GM19099 (cell line): Measurements from ENCODE around the gene CDH13.

ENCODE experiments used
- POLR2A ChIP-seq: IDR thresholded peaks from 3 replicates; pipeline ENCODE4 v1.6.1; 2011; ENCODE audit warnings: low read depth; ENCODE audit not compliant: insufficient read length; ENCODE audit errors: extremely low read depth

CDH13 gene

DNA sequence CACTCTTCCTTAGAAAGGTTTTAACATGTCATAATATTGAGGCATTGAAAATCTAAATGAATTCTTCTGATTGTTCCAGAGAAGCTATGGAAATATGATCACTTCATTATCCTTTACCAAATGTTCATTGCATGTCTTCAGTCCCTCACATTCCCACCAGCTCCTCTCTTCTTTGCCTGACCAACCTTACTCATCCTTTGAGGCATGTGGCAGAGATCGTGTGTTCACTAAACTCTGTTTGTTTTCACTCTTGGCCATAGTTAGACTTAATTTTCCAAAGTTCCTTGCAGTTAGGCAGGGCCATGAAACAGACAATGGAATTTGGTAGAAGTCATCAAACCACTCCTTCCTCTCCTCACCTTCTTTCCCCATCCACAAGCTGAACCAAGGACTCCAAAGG is 914.5 kb downstream of the CDH13 start:
- TF ChIP-seq POLR2A = no peak

GRCh38 chr16:83542491-83542890 is 915.7 kb downstream of the CDH13 start:
- TF ChIP-seq POLR2A = no peak

GRCh38 chr16:83549316-83550182 is 922.8 kb downstream of the CDH13 start:
- no peak for TF ChIP-seq POLR2A

DNA sequence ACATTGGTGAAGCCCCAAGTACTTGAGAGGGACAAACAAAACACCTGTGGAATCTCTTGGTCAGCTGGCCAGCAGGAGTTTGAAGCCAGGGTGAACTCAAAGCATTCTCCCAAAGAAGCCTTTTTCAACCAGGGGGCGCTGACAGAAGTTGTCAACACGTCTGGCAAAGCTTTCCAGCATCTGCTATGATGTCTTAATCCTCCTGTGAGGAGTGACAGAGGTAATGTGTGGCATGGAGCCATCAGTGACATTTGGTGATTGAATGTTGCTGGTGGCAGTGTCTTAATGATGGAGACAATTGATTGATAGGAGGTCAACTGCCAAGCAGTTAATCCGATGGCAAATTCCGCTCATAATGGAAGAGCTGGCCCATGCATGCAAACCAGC is 923.4 kb downstream of the CDH13 start:
- TF ChIP-seq POLR2A = no peak

- no peak for TF ChIP-seq POLR2A
Measured at GRCh38 chr16:83552228-83552627, 925.5 kb downstream of the CDH13 start.

GRCh38 chr16:83552930-83553329 is 926.2 kb downstream of the CDH13 start:
- TF ChIP-seq POLR2A = no peak

GRCh38 chr16:83554096-83554495 is 927.3 kb downstream of the CDH13 start:
- no peak for TF ChIP-seq POLR2A

DNA sequence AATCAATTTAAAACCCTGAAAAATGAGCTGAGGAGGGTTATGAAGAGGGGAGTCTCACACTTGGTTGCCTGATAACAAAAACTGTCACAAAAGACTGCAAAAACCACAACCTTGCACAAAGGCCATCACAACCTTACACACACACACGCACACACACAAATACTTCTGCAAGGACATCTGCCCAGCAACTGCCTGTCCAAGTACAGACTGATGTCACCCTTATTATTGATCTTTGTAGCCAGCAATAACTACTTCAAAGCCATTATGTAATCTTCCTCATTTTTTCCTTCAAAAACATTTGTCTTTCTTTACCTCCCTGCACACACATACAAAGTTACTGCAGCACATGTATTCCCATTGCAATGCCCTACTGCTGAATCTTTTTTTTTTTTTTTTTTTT is 927.8 kb downstream of the CDH13 start:
- no peak for TF ChIP-seq POLR2A

GRCh38 chr16:83561876-83562275 is 935.1 kb downstream of the CDH13 start:
- no peak for TF ChIP-seq POLR2A

DNA sequence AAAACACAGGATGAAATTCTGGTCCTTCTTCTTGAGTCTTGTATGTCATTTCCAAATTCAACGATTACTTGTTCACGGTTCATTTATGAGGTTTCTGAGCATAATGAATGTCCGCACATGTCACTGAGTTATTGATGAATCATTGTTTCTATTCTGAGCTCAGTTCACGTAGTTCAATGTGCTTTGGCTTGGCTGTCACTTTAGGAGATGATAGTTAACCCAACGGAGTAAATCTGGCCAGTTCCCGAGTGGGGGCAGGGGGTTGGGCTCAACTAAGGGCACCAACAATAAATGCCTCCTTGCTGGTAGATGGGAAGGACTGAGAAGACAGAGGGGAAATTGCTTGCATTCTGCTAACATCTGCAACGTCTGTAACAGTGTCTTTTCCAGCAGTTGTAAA is 941.6 kb downstream of the CDH13 start:
- no peak for TF ChIP-seq POLR2A

- TF ChIP-seq POLR2A = no peak
Measured at GRCh38 chr16:83574388-83574787, 947.6 kb downstream of the CDH13 start.

GRCh38 chr16:83577078-83577745 is 950.4 kb downstream of the CDH13 start:
- no peak for TF ChIP-seq POLR2A

DNA sequence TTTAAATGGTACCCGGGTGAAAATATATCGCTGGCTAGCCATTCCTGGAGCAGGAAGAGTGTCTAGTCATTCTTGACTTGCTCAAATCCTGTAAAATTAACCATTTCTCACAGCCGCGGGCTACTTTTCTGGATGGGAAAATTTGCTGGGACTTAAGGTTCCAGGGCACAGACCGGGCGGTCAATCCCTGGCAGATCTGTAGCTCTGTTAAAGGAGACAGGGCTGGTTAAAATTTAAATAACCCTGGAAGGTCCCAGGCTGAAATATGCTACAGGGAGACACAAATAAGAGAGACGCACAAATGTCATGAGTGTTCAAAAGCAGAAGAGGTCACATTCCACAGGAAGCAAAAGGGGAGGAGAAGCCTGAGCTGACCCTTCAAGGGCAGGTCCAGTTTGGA is 951.4 kb downstream of the CDH13 start:
- no peak for TF ChIP-seq POLR2A

GRCh38 chr16:83579027-83579426 is 952.3 kb downstream of the CDH13 start:
- TF ChIP-seq POLR2A = no peak

DNA sequence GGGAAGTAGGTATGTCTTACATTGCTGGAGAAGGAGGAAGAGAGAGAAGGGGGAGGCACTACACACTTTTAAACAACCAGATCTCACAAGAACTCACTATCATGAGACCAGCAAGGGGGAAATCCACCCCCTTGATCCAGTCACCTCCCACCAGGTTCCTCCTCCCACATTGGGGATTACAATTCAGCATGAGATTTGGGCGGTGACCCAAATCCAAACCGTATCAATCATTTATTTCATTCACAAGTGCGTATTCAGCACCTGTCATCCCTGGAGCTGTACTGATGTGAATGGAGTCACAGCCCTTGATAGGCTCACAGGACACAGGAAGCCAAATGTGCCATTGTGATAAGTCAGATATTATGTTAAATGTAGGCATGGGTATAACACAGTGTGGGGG is 952.7 kb downstream of the CDH13 start:
- no peak for TF ChIP-seq POLR2A

GRCh38 chr16:83581082-83581481 is 954.3 kb downstream of the CDH13 start:
- no peak for TF ChIP-seq POLR2A
